ENCODE measurements around the gene ADAMTS9.

GRCh38 chr3:64655160-64655559 lies 32.6 kb downstream of the ADAMTS9 start:
- no peak for TF ChIP-seq CTCF (IDR thresholded peaks at IDR 0.05; ENCODE audit: insufficient read depth, low read length)
- TF ChIP-seq SPI1 (IDR thresholded peaks at IDR 0.05; ENCODE audit: borderline replicate concordance, low read depth): no peak
- no peak for TF ChIP-seq POLR2AphosphoS5 (IDR thresholded peaks at IDR 0.05; ENCODE audit: low read depth)
- no peak for TF ChIP-seq REST (IDR thresholded peaks at IDR 0.05; ENCODE audit: insufficient replicate concordance, low read depth)
